ENCODE data around the gene LASP1.
A peak's percentile ranks its signal among the peaks of the same experiment; 100 is the strongest.
"Not testable (repeated sequence)": the region's sequence is repeated elsewhere in the genome, so short reads cannot be mapped to it uniquely, and the experiment has no call there.

Gene LASP1

DNA sequence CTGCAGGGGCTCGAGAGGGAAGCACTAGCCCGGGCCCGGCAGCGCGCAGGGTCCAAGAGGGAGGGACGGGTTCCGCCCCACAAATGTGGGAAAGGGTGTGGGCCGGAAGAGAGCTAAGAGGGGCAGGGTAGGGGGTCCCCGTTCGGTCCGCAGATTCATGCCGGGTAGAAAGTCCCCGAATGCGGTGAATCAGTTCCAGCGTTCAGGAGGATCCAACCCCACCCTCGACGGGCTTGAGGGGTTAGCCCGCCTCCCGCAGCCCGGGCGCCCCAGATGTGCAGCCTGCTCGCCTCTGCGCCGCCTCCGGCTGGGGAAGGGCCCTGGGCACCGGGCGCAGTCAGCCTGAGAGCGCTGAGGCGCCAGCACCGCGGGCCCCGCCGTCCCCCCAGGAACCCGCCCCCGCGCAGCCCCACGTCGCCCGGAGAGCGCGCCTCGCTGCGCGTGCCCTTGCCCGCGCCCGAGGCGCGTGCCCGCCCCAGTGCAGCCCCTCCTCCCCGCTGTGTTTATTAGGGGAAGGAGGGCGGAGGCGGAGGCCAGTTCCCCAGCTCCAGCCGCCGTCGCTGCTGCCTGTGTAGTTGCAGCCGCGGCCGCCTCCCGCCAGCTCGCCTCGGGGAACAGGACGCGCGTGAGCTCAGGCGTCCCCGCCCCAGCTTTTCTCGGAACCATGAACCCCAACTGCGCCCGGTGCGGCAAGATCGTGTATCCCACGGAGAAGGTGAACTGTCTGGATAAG lies at the start of gene LASP1:
Gene LASP1, plus strand, starts transcription at position 533 of the 733 bp plus-strand sequence. Its CDS starts 132 bp downstream, at position 665.
- DNase-seq = peak; percentile 74

- DNase-seq = peak; percentile 97
These were observed 44.7 kb upstream of the LASP1 start, which contains the start of gene CWC25 for GRCh38 chr17:38824899-38825761. CWC25 (minus strand) TSS chr17:38825321; CDS start chr17:38825183, 138 bp downstream.

GRCh38 chr17:38825762-38826247 lies 44.1 kb upstream of the LASP1 start:
- no peak for DNase-seq

DNA sequence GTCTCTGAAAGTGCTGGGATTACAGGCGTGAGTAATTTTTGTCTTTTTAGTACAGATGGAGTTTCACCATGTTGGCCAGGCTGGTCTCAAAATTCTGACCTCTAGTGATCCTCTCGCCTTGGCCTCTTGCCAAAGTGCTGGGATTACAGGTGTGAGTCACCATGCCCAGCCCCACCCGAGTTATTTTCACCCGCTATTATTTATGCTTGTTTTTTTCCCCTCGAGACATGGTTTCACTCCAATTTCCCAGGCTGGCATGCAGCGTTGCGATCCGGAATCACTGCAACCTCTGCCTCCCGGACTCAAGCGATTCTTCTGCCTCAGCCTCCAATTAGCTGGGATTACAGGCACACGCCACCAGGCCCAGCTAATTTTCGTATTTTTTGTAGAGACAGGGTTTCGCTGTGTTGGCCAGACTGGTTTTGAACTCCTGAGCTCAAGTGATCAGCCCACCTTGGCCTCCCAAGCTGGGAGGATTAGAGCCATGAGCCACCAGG lies 25.5 kb upstream of the LASP1 start:
- no peak for DNase-seq

DNA sequence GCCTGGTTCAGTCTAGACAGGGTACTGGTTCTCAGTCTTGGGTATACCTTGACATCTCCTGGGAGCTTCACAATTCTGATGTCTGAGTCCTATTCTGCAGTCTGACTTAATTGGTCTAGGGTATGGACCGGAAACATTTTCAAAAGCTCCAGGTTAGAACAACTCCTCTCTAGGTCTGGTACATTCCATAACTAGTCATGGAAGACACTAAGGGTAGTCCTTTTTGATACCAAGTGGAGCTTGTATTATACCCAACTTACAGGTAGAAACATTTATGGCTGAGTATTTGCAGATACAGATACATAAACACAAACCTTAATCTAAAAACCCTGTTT lies 21.3 kb upstream of the LASP1 start:
- DNase-seq = no peak

DNA sequence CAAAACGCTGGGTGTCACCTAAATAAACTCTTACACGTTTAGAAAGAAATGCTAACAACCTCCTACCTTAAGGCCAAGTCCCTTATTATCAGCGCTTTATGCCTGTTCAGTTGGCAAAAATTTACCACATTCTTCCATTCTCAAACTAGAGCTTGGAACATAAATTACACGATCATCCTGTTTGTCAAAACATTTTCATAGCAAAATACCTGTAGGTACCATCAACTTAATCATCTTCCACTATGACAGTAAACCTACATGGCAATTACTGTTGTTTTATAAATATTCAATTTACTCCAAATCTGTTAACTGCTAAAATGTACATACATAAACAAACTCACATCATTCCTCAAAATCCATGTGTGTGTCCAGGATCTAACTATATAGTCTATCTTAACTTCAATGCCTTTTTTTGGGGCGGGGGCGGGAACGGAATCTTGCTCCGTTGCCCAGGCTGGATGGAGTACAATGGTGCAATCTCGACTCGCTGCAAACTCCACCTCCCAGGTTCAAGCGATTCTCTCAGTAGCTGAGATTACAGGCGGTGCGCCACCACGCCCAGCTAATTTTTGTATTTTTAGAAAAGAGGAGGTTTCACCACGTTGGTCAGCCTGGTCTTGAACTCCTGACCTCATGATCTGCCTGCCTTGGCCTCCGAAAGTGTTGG lies 20.8 kb upstream of the LASP1 start:
- DNase-seq = no peak

DNA sequence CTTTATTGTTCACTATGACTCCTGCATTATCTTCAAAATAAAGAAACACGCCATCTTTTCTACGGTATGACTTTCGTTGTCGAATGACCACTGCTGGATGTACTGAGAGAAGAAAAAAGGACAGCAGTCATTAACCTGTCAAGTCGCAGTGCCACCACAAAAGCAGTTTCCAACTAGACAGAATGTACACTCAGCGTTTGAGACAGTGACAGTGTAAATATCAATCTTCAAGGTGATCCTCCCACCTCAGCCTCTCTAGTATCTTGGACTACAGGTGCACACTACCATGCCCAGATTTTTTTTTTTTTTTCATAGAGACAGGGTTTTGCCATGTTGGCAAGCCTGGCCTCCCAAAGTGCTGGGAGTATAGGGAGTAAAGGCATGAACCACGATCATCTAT lies 19.5 kb upstream of the LASP1 start:
- no peak for DNase-seq

GRCh38 chr17:38851434-38851833 lies 18.4 kb upstream of the LASP1 start:
- no peak for DNase-seq

GRCh38 chr17:38852771-38853291 lies 17.0 kb upstream of the LASP1 start:
- no peak for DNase-seq

DNA sequence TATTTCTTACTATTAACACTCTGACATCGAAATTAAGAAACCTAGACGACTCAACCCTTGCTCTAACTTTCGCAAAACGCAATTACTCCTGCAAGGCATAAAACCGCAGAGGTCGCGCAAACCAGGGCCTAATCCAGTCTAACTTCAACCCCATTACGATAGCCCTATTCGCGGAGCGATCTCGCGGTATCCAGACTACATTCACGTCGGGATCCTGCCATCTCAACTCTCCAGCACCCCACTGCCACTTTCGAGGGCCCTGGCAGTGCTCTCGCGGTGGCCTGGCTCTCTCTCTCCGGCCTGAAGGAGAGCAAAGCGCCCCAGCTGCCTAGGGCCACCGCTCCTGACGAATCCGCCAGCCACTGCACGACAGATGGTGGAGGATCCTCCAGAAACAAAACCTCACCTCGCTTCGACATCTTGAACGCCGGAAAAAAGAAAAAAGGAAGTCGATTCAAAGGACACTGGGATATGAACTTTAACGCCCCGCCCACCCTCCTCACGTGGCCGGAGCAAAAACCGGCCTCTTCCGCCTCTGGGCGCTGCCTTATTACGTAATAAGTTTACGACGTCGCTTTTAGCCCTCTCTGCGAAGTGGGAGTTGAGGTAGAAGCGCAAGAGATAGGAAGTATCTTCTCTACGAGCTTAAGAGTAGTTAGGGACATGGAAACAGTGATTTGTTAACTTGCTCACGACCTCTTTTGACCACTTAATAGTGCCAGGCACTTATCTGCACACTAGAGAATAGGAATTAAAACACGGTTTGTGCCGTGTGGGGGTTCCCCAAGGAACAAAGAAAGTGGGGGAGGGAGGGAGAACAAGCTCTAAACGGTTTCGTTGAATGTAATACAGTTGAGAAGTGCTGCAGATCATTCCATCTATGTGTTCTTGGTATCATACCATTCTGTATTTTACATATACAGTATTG lies 16.3 kb upstream of the LASP1 start, which contains the start of gene RPL23:
Gene RPL23, minus strand, starts transcription at position 430 of the 928 bp plus-strand sequence. Its CDS starts 11 bp downstream, at position 419.
- DNase-seq = peak; percentile 88

- DNase-seq = not testable (repeated sequence)
These were observed 14.7 kb upstream of the LASP1 start for GRCh38 chr17:38855101-38855714.

DNA sequence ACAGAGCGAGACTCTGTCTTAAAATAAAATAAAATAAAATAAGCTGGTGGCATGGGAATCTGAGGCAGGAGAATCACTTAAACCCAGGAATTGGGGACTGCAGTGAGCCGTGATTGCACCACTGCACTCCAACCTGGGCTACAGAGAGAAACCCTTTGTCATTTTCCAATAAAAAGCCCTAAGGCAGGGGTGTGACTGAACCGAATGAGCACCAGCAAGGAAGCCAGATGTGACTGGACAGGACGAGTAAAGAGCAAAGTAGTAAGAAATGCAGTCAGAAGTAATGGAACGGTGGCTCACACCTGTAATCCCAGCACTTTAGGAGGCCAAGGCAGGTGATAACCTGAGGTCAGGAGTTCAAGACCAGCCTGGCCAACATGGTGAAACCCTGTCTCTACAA lies 12.6 kb upstream of the LASP1 start:
- no peak for DNase-seq

DNA sequence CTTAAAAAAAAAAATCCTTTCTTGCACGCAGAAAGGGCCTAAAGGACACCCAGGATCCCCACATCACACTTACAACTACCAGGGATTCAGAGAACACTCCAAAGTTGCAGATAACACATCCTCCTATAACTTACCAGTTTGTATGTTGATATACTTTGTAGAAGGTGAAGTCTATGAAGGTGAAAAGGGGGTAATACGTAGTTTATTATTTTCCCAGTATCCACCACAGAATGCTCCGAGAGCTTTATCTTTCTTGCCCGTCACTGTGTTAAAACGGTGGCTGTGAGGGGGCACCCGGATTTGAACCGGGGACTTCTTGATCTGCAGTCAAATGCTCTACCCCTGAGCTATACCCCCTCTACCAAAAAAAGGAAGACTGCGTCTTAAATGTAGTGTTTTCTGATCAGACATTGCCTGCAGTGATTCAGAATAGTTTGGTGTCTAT lies 8.4 kb upstream of the LASP1 start:
- no peak for DNase-seq

- DNase-seq = no peak
These were observed 5.0 kb upstream of the LASP1 start for GRCh38 chr17:38864636-38865398.

DNA sequence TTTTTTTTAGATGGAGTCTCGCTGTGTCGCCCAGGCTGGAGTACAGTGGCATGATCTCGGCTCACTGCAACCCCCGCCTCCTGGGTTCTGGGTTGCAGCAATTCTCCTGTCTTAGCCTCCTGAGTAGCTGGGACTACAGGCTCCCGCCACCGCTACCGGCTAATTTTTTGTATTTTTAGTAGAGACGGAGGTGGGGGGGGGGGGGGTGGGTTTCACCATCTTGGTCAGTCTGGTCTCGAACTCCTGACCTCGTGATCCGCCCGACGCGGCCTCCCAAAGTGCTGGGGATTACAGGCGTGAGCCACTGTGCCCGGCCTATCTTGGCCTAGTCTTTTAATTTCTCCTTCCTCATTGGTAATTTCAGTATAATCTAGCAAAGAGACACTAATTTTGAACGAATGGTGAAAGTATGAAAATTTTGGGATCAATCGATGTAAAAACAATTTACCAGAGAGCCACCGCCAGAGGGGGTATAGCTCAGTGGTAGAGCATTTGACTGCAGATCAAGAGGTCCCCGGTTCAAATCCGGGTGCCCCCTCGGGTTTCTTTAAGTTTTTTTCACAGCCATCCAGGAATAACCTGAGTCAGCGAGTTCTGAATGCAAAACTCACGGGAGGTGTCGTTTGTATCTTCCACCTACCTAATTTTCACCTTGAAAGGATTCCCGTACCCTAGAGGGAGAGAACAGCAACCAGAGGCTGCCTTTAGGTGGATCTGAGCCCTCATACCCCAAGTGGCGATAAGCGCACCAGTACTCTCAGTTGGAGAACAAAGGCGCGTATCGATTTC lies 2.5 kb upstream of the LASP1 start:
- peak; percentile 66 for DNase-seq

DNA sequence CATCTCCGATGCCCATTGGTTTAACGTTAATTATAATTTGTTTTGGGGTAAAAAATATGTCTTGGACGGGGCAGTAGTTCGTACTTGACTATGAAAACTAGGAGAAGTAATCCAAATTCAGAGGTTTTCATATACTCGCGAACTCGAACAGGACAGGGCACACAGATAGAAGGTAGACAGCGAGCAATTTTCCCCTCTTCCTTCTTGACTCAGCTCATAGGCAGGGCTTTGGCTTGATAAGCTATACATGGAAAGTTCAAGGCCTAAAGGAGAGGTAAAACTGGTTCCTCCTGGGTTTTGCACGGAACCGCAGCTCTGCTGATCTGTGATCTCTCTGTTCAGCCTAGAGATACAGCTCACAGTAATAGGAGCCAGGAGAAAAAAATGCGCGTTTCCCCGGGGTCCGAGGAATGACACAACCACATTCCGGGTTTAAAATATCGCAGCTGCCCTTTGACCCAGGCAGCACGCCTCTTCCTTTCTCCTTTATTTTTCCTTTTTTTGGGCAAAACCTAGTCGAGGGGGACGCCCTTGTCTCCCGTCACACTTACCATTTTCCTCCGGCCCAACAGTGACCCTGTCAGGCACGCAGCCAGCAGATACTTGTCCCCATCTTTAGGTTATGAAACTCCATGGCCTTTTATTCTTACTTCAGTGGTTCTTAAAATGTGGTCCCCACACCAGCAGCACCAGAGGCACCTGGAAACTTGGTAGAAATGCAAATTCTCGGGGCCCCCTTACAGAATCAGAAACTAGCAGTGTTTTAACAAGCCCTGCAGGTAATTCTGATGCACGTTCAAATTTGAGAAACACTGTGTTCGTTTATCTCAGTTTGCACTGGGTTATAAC lies 1.7 kb upstream of the LASP1 start:
- no peak for DNase-seq

DNA sequence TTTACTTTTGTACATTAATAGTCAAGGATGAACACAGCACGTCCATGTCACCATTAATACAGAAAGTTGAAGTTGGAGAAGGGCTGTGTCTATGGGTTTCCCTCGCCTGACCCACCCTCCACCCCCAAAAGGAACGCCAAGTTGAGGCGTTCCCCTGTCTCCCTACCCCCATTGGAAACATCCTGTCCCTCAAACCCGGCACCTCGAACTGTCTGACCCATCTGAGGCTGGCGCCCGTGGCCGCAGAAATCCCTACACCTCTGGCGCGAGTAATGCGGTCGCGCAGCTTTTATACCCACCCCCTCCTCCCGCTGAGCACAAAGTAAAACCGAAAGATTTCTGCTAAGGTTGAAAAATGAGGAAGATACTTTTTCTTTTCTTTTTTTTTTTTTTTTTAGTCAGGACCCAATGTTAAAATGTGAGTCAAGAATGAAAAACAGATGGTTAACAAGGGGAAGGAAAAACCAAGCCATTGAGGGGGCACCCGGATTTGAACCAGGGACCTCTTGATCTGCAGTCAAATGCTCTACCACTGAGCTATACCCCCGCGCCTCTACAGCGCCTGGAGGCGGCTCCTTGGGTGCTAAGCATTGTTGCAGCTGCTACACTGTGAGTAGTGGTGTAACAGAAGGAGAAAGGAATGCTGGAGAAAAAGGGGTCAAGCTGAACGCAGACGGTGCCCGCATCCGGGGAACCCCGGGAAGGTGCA lies 887 bp upstream of the LASP1 start:
- DNase-seq = peak; percentile 88
